Endodermal cell (in vitro differentiated cells): ENCODE results near the gene PARVA. TPM values are rescaled to one million over a fixed set of nuclear protein-coding genes. Genes with fewer than 3 reads are reported as not detected.
A peak's percentile ranks its signal among the peaks of the same experiment; 100 is the strongest.

Experiments
- DNase-seq: peaks from one replicate; pipeline ENCODE4 v3.0.0-alpha.2; 2017
- H3K27ac ChIP-seq: 2 replicates; pipeline ENCODE4 v1.5.1; 2013; ENCODE audit warnings: mild to moderate bottlenecking, low read depth, low read length, moderate library complexity
- H3K27me3 ChIP-seq: 2 replicates; pipeline ENCODE4 v1.6.1; 2013; ENCODE audit warnings: mild to moderate bottlenecking, low read length, moderate library complexity; ENCODE audit not compliant: insufficient read depth, control insufficient read depth, poor library complexity, severe bottlenecking
- H3K36me3 ChIP-seq: 2 replicates; pipeline ENCODE4 v1.7.0; 2013; ENCODE audit warnings: mild to moderate bottlenecking, low read length, moderate library complexity; ENCODE audit not compliant: control insufficient read depth, insufficient read depth
- H3K4me1 ChIP-seq: one replicate; pipeline ENCODE4 v1.7.0; 2013; ENCODE audit warnings: low read length; ENCODE audit not compliant: control insufficient read depth, insufficient read depth
- H3K4me3 ChIP-seq: 2 replicates; pipeline ENCODE4 v1.5.1; 2013; ENCODE audit warnings: mild to moderate bottlenecking, low read length, moderate library complexity
- H3K9ac ChIP-seq: 2 replicates; pipeline ENCODE4 v1.6.1; 2013; ENCODE audit warnings: mild to moderate bottlenecking, low read length, moderate library complexity; ENCODE audit not compliant: poor library complexity, severe bottlenecking; ENCODE audit errors: extremely low read depth
- H3K9me3 ChIP-seq: 2 replicates; pipeline ENCODE4 v1.6.1; 2013; ENCODE audit warnings: mild to moderate bottlenecking, low read length, moderate library complexity; ENCODE audit not compliant: control insufficient read depth
- H3K27ac Mint-ChIP-seq: 2 replicates; pipeline ENCODE4 v1.8.0; 2020; ENCODE audit warnings: mixed read lengths
- H3K27me3 Mint-ChIP-seq: 2 replicates; pipeline ENCODE4 v1.8.0; 2021; ENCODE audit warnings: mild to moderate bottlenecking, mixed read lengths; ENCODE audit not compliant: insufficient read depth
- H3K36me3 Mint-ChIP-seq: 2 replicates; pipeline ENCODE4 v1.8.0; 2020; ENCODE audit warnings: low read depth, mixed read lengths
- H3K4me1 Mint-ChIP-seq: 2 replicates; pipeline ENCODE4 v1.8.0; 2020; ENCODE audit warnings: mixed read lengths
- H3K4me3 Mint-ChIP-seq: 2 replicates; pipeline ENCODE4 v1.8.0; 2020; ENCODE audit warnings: mild to moderate bottlenecking, moderate library complexity, mixed read lengths
- H3K9me3 Mint-ChIP-seq: 2 replicates; pipeline ENCODE4 v1.8.0; 2020; ENCODE audit warnings: mild to moderate bottlenecking, mixed read lengths
- CTCF ChIP-seq: fragments of 200-600 bp; sonication (generic); conservative IDR thresholded peaks from 2 replicates; pipeline ENCODE4 v1.5.0; 2021; ENCODE audit warnings: antibody characterized with exemption, mild to moderate bottlenecking
- WGBS, 2 experiments: methylation state at CpG; one replicate each; pipeline versions ENCODE4 v1.1.5 to v1.1.7; 2013; ENCODE audit warnings: missing lambda C conversion rate in 2 of 2, mixed read lengths in 1 of 2; ENCODE audit not compliant: insufficient coverage in 1 of 2, insufficient read length in 1 of 2; 5-methylcytosine and 5-hydroxymethylcytosine counted together
- total RNA-seq, 2 donors: library from RNA; stranded (reverse); fragmentation: NEBNext Ultra II Directional in 1 of 2; extraction: Animal tissue kit (Norgen Biotek cat#: 25700) in 1 of 2; gene quantifications; 2 replicates in 1 of 2; 3 replicates in 1 of 2; pipeline ENCODE4 v1.2.1, GENCODE V29; 2021

PARVA gene
- total RNA-seq, 2 donors from 2014 or later, result 27.3 to 37.3 TPM

GRCh38 chr11:12414611-12415010, 37.2 kb downstream of the PARVA start:
- Mint-ChIP-seq H3K27me3 (no peaks in the 10 kb centered on the region), H3K27ac (peak overlapping the region; percentile 53), H3K36me3 (no peaks in the 10 kb centered on the region), H3K4me3 (no peak overlapping the region), H3K9me3 (no peaks in the 10 kb centered on the region), H3K4me1 (peaks cover 26% of the 10 kb centered on the region)
- Histone ChIP-seq H3K27me3 (no peaks in the 10 kb centered on the region), H3K27ac (no peak overlapping the region), H3K4me3 (no peak overlapping the region), H3K9ac (no peak overlapping the region), H3K36me3 (no peaks in the 10 kb centered on the region), H3K9me3 (no peaks in the 10 kb centered on the region), H3K4me1 (peaks cover 5% of the 10 kb centered on the region)
- DNase-seq, result no peak
- 96% methylated on average over 4 to 6 of the region's 6 CpGs for WGBS, 2 experiments
- no peak for TF ChIP-seq CTCF

DNA sequence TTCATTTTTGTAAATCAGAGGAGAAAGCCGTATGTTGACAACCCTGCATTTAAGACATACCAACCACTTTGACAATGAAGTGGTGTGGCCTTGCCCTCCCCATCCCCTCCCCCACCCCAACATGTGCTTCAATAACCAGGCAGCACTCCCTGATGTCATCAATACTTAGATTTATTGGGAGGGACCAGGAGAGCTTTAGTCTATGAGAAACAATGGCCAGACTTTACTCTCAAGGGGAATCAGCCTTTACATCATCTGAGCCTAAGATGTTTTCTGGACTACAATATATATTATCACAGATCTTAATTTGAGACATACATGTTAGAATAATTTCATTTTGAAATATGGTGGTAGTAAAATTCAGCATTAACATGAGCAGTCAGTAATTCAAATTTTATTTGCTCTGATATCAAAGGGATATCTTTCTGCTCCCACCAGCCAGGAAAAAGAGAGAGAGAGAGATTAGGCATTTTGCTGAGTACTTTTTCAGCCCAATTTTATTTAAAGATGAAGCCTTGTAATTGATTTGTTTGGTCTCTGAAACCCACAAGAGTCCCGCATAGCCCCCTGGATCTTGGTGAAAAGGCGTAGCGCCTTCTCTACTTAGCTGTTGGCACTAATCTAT, 38.1 kb downstream of the PARVA start:
- no peaks in the 10 kb centered on the region for H3K36me3 Mint-ChIP-seq
- no peak overlapping the region for H3K27ac ChIP-seq
- H3K36me3 ChIP-seq, result no peaks in the 10 kb centered on the region
- no peaks in the 10 kb centered on the region for H3K27me3 Mint-ChIP-seq
- H3K4me1 ChIP-seq, result peaks cover 5% of the 10 kb centered on the region
- DNase-seq, result no peak
- no peaks in the 10 kb centered on the region for H3K9me3 ChIP-seq
- no peak overlapping the region for H3K9ac ChIP-seq
- no peak overlapping the region for H3K4me3 Mint-ChIP-seq
- no peaks in the 10 kb centered on the region for H3K27me3 ChIP-seq
- TF ChIP-seq CTCF, result no peak
- WGBS, 2 experiments, result 93 to 94% methylated on average over 3 to 4 of the region's 4 CpGs
- H3K4me1 Mint-ChIP-seq, result peaks cover 26% of the 10 kb centered on the region
- no peaks in the 10 kb centered on the region for H3K9me3 Mint-ChIP-seq
- no peak overlapping the region for H3K4me3 ChIP-seq
- no peak overlapping the region for H3K27ac Mint-ChIP-seq

DNA sequence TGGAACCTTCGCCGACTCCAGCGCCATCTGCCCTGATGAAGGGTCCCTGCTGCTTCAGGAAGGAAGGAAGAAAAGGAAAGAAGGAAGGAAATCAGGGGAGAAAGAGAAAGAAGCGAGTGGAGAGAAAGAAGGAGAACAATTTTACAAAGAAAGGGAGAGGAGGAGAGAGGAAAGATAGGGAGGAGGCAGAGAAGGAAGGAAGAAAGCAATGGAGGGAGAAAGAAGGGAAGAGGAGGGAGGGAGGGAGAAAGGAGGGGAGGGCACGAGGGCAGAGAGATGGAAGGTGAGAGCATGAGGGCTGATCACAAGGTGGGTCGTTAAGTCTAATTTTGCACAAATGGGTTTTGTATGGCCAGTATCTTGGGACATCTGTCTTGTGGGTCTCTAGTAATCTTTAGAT, 39.2 kb downstream of the PARVA start:
- H3K27me3 ChIP-seq, result no peaks in the 10 kb centered on the region
- H3K9me3 Mint-ChIP-seq, result no peaks in the 10 kb centered on the region
- peaks cover 5% of the 10 kb centered on the region for H3K4me1 ChIP-seq
- H3K9ac ChIP-seq, result no peak overlapping the region
- H3K9me3 ChIP-seq, result no peaks in the 10 kb centered on the region
- H3K4me1 Mint-ChIP-seq, result peaks cover 24% of the 10 kb centered on the region
- no peak overlapping the region for H3K27ac ChIP-seq
- no peak for TF ChIP-seq CTCF
- no peaks in the 10 kb centered on the region for H3K36me3 Mint-ChIP-seq
- no peak for DNase-seq
- WGBS, 2 experiments, result 94 to 97% methylated on average over 6 of the region's 6 CpGs
- H3K27ac Mint-ChIP-seq, result peak overlapping the region; percentile 22
- H3K36me3 ChIP-seq, result no peaks in the 10 kb centered on the region
- no peaks in the 10 kb centered on the region for H3K27me3 Mint-ChIP-seq
- H3K4me3 ChIP-seq, result no peak overlapping the region
- no peak overlapping the region for H3K4me3 Mint-ChIP-seq
